T-helper 22 cell (primary cell): ENCODE measurements around the gene SDR9C7.
"Not testable (repeated sequence)": the region's sequence is repeated elsewhere in the genome, so short reads cannot be mapped to it uniquely, and the experiment has no call there.

Experiments
- DNase-seq: peaks from one replicate; pipeline ENCODE4 v3.0.0-alpha.2; 2020; ENCODE audit warnings: low read depth

The SDR9C7 gene

DNA sequence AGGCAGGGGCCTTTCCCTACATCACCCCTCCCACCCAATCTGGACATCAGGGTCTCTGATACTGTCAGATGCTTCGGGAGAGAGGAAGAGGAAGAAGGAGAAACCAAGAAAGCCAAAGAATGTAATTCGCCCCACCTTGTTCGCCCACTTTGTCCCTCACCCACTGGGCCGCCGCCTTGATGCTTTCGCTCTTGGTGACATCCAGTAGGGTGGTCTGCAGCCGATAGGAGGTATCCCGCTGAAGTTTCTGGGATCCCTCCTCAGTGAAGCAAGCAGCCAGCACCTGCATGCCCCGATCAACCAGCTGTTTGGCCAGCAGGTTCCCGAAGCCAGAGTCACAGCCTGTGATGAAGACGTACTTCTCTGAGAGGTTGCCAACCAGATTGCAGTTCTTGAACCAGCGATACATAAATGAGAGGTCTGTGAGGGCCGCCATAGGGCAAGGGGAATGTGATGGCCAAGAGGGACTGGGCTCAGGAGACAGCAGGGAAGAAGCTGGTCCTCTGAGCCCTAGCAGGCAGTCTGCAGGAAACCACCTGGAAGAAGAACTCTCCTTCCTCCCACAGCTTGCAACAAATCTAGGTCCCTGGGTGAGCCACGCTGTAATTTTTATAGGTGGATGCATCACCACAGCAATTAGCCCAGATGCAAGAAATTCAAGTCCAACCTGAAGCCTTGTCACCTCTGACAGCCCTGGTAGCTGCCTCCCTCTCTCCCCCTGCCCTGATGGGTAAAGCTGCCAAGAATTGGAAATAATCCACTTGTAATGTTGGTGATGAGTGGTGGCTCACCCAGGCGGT is at the start of gene SDR9C7:
TSS of gene SDR9C7 (minus strand) at position 583 of the 800 bp plus-strand sequence. CDS start at position 436, 147 bp downstream.
- DNase-seq, result no peak

DNA sequence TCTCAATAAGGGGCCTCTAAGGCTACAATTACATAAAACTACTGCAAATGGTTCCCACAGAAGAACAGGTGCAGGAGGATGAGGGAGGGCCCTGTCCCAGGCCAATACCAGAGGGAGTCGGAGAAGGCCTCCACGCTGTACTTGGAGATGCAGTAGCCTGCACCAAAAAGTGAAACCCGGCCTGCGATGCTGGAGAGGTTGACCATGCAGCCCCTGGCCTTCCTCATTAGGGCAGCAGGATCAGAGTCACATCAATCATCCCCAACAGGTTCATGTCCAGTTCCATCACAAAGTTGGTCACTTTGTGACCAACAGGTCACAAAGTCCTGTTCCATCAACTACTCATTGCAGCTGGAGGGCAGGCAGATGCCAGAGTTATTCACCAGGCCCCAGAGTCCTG is 49.2 kb upstream of the SDR9C7 start:
- no peak for DNase-seq

DNA sequence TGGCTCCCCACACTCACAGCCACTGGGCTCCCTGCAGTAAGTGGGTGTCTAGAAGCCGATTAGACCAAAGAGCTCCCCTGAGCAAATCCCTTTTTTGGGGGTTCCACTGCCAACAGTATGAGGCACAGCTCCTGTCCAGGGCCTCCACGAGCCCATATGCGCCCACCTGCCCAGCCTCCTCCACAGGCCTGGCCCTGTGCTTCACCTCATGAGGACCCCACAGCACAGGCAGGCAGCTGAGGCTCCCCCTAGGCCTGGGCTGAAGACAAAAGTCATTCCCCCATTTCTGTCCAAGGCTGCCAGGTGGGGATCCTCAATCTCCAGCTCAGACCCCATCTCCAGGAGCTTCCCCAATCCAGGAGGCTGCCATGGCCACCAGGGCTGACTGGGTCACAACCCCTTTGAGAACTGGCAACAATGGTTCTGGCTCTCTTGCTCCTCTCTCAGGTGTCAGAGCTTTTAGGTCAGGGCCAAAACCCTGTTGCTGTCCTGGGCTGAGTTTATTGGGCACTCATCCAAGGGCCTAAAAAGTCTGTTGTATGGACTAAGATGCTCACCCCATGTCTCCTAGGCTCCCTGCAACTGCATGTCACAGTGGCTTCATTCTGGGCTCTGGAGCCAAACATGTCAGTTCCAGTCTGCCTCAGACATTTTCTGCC is 48.5 kb upstream of the SDR9C7 start:
- DNase-seq, result not testable (repeated sequence)

DNA sequence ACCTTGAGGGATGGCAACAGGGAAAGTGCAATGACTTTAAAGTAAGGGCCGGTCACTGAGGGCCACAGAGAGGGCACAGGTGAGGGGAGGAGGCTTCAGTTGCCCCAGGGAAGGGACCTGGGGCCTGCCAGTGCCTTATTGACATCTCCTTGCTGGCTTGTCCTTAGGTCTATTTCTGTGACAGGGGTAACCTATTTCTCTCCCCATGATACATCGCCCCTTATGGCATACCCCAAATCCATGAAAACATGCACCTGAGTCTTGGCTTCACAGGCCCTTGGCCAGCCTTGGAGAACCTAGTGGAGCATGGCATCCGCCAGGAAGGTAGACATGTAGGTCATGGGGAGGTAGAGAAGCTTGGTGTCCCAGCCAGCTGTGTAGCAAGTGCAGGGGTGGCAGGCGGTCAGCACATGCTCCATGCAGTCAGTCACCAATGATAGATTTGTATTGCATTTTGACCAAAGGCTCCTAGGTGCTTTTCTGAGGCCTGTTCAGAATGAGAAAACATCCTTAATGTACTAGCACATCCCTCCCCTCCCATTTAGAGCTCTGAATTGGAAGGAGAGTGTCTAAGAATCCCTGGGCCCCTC is 46.8 kb upstream of the SDR9C7 start:
- no peak for DNase-seq

DNA sequence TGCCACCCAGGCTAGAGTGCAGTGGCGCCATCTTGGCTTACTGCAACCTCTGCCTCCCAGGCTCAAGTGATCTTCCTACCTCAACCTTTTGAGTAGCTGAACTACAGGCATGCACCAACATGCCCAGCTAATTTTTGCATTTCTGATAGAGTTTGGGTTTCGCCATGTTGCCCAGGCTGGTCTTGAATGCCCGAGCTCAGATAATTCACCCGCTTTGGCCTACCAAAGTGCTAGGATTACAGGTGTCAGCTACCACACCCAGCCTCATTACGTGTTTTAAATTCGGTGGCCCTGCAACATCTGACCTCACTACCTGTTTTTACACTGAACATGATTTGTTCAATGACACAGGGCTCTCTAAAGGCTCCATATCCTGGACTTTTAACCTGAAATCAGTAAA is 46.1 kb upstream of the SDR9C7 start:
- DNase-seq, result no peak

DNA sequence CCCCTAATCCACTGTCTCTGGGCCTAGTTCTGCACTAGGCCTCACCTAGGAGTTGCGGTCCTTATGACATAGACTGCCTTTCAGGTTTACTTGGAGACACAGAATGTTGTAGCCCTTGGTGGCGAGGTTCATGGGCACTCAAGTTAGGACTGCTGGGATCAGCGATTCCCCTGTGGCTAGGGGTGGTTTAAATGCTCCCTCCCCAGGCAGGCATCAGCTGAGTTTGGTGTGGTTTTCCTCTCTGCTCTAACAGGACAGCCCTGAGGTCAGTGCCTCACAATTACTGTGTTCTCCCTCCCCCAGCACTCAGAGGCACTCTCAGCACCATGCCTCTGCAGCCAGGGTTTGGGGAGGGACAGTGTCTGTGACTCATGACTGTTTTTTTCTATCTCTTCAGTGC is 45.4 kb upstream of the SDR9C7 start:
- no peak for DNase-seq

DNA sequence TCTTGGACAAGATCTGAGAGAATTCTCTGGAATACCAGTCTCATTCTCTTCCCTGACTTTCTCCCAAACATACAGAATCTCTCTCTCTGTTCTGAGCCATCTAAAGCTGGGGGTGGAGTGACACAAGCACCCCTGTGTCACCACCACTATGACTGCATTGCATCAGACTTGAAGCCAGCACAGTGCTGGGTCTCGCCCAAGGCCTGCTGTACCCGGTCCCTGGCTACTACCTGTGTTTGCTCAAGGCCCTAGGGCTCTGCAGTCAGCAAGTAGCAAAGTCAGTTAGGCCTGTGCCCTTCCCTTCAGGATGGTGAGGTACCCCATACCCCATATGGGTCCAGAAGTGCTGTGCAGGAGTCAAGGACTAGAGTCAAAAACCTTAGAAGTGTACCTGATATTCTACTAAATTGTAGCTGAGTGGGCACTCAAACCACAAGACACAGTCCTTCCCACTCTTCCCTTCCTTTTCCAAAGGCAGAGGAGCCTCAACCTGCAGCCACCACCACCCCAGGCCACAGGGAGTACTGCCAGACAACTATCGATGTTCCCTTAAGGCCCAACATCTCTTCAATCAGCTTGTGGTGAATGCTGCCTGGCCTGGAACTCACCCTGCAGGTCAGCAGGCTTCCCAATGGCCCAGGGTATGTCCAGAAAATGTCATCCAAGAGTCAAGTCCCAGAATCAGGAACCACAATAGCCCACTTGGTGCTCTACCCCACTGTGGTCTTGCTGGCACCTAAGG is 44.4 kb upstream of the SDR9C7 start:
- no peak for DNase-seq

DNA sequence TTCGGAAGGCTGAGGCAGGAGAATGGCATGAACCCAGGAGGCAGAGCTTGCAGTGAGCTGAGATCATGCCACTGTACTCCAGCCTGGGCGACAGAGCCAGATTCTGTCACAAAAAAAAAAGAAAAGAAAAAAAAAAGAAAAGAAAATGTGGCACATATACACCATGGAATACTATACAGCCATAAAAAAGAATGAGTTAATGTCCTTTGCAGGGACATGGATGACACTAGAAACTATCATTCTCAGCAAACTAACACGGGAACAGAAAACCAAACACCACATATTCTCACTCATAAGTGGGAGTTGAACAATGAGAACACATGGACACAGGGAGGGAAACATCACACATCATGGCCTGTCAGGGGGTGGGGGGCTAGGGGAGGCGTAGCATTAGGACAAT is 43.2 kb upstream of the SDR9C7 start:
- DNase-seq, result not testable (repeated sequence)

DNA sequence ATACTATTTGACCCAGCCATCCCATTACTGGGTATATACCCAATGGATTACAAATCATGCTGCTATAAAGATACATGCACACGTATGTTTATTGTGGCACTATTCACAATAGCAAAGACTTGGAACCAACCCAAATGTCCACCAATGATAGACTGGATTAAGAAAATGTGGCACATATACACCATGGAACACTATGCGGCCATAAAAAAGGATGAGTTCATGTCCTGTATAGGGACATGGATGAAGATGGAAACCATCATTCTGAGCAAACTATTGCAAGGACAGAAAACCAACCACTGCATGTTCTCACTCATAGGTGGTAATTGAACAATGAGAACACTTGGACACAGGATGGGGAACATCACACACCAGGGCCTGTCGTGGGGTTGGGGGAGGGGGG is 40.0 kb upstream of the SDR9C7 start:
- not testable (repeated sequence) for DNase-seq

DNA sequence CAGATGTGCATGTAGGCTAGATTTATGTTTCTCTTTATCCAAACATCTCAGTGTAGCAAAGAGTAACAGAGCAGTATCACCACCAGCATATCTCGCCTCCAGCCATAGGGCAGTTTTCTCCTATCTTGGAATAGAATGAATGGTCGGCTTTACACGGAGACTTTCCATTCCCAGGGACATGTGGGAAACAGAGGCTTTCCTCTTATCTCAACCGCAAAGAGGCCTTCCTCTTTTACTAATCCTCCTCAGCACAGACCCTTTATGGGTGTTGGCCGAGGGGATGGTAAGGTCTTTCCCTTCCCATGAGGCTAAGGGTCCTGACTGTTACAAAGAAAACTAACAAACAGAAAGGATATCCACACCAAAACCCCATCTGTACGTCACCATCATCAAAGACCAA is 34.7 kb upstream of the SDR9C7 start:
- not testable (repeated sequence) for DNase-seq

DNA sequence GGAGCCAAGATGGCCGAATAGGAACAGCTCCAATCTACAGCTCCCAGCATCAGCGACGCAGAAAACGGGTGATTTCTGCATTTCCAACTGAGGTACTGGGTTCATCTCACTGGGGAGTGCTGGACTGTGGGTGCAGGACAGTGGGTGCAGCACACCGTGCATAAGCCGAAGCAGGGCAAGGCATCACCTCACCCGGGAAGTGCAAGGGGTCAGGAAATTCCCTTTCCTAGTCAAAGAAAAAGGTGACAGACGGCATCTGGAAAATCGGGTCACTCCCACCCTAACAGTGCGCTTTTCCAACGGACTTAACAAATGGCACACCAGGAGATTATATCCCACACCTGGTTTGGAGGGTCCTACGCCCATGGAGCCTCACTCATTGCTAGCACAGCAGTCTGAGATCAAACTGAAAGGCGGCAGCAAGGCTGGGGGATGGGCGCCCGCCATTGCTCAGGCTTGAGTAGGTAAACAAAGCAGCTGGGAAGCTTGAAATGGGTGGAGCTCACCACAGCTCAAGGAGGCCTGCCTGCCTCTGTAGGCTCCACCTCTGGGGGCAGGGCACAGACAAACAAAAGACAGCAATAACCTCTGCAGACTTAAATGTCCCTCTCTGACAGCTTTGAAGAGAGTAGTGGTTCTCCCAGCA is 31.9 kb upstream of the SDR9C7 start:
- not testable (repeated sequence) for DNase-seq

DNA sequence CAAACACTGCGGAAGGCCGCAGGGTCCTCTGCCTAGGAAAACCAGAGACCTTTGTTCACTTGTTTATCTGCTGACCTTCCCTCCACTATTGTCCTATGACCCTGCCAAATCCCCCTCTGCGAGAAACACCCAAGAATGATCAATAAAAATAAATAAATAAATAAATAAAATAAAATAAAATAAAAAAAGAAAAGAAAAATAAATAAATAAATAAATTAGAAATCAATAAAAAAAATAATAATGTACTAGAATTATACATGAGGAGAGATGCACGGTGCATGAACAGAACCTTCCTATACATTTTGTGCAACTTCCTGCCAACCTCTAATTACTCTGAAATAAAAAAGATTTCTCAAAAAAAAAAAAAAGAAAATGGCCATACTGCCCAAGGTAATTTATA is 30.9 kb upstream of the SDR9C7 start:
- DNase-seq, result not testable (repeated sequence)

DNA sequence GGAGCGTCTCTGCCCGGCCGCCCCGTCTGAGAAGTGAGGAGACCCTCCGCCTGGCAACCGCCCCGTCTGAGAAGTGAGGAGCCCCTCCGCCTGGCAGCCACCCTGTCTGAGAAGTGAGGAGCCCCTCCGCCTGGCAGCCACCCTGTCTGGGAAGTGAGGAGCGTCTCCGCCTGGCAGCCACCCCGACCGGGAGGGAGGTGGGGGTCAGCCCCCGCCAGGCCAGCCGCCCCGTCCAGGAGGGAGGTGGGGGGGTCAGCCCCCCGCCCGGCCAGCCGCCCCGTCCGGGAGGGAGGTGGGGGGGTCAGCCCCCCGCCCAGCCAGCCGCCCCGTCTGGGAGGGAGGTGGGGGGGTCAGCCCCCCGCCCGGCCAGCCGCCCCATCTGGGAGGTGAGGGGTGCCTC is 29.3 kb upstream of the SDR9C7 start:
- DNase-seq, result not testable (repeated sequence)

DNA sequence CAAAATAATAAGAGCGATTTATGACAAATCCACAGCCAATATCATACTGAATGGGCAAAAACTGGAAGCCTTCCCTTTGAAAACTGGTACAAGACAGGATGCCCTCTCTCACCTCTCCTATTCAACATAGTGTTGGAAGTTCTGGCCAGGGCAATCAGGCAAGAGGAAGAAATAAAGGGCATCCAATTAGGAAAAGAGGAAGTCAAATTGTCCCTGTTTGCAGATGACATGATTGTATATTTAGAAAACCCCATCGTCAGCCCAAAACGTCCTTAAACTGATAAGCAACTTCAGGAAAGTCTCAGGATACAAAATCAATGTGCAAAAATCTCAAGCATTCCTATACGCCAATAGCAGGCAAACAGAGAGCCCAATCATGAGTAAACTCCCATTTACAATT is 28.0 kb upstream of the SDR9C7 start:
- DNase-seq, result not testable (repeated sequence)

DNA sequence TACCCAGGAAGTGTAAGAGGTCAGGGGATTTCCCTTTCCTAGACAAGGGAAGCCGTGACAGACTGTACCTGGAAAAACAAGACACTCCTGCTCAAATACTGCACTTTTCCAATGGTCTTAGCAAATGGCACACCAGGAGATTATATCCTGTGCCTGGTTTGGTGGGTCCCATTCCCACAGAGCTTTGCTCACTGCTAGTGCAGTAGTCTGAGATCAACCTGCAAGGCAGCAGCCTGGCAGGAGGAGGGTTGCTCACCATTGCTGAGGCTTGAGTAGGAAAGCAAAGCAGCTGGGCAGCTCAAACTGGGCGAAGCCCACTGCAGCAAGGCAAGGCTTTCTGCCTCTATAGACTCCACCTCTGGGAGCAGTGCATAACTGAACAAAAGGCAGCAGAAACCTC is 24.2 kb upstream of the SDR9C7 start:
- DNase-seq, result no peak

DNA sequence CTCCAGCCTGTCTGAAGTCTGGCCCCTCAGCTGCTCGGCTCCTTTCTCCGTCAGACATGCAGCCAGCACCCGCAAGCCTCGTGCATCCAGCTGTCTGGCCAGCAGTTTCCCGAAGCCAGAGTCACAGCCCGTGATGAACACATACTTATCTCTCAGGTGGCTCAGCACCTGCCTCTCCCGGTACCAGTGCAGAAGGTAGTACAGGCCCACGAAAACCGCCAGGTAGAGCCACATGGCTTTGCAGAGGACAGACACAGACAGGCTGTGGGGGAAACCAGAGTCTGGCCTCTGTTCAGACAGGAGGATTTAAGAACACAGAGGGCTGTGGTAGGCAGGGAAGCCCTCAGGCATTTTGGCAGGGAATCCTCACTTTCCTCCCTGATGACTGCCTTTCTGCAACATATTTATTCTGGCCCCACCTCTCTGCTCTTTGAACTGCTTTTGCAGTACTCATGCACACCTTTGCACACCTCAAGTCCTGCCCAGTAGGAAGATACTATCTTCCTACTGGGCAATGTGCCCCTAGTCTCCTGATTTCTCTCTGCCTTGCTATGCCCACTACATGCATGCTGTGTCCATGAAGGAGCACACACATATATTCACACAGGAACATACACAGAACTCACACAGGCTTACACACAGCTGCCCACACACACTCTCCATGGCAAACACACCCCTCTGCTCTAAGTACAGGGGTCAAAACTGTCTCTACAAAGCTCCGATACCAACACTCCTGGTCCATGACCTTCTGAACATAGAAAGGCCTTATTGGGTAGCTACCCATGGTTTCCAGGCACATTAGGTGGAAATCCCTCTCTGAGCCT is 23.2 kb upstream of the SDR9C7 start, which contains the start of gene RDH16:
TSS of gene RDH16 (minus strand) at position 380 of the 824 bp plus-strand sequence. CDS start at position 234, 146 bp downstream.
- DNase-seq, result no peak

DNA sequence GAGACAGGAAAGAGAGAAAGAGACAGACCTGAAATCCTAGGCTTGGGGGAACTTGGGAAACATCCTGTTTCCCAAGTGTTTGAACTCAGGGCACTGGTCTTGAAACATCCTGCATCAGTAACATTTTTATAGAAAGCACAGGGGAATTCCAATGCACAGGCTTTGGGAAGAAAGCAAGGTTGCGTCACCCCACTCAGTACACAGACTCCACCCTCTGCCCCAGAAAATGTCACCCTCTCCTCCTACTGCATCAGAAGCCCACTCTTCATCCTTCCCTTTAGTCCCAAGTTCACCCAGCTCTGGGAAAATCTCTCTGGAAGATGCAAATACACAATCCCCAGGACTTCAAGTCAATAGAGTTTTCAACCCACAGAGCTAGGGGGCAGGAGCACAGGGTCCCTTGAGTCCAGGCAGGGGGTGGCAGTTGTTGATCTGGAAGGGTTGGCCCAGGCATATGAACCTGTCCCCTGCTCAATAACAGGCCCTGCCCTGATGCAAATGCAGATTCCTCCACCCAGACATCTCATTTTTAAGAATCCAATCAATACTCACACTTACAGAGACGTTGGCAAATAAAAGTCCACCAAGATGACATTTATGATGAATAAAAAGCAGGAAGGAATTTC is 21.5 kb upstream of the SDR9C7 start:
- DNase-seq, result no peak

DNA sequence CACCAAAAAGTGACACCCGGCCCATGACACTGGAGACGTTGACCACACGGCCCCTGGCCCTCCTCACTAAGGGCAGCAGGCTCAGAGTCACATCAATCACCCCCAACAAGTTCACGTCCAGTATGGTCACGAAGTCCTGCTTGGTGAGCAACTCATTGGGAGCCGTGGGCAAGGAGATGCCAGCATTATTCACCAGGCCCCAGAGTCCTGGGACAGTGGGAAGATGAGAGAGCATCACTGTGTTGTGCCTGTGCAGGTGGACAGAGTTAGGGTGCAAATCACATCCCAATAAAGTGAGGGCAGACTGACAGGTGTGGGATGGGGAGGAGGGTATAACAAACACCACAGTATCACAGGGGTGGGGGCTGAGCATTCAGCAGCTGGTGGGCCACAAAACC is 20.7 kb upstream of the SDR9C7 start:
- no peak for DNase-seq

DNA sequence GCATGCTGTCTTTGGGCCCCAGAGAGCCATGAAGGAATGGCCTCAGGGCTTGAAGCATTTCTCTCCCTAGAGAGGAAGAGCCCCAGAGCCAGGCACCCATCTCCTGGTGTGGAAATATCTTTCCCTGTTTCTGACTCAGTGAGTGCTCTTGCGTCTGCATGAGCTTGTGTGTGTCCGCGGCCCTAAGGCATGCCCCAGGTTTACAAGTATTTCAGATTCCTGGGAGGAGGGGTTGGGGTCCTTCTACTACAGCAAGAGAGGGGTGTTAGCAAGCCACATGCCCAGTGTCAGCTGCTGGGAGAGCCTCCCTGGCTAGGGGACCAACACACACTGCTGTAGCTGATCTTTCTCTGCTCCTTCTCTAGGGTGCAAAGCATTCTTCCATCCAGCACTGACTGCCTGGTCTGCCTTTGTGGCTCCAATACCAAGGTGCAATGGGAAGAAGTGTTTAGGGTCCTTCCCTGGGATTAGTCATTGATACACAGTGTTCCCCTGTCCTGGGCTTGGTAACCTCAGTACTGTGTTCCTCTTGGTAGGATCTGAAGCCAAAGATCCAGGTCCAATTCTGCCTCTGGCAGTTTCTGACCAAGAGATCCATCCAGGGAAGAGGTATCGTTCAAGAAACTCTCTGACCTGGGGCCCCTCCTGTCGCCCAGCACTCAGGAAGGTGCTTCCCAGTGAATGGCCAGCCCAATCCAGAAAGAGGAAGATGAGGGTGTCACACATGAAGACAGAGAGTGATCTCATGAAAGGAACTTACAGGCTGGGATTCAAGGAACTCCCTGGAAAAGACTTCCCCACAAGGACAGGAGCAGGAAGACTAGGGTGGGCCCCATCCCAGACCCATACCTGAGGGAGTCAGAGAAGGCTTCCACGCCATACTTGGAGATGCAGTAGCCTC is 20.1 kb upstream of the SDR9C7 start:
- no peak for DNase-seq
